Measurements from ENCODE around the gene PAN3. TPM values are rescaled to one million over a fixed set of nuclear protein-coding genes. Genes with fewer than 3 reads are reported as not detected.

PAN3 gene
- total and polyA plus RNA-seq, 2 experiments from 2014 or later: 27.4 to 58.2 TPM

DNA sequence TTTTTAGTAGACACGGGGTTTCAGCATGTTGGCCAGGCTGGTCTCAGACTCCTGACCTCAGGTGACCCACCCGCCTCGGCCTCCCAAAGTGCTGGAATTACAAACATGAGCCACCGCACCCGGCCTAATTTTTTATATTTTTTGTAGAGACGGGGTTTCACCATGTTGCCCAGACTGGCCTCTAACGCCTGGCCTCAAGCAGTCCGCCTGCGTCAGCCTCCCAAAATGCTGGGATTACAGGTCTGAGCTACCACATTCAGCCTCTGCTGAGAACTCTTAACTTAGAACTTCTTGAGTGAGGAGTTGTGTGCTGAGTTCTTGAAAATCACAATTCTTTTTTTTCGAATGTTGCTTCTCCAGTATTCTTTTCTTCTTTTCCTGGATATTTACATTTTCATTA is 112.2 kb downstream of the PAN3 start:
- no peak overlapping the region for H3K27ac Mint-ChIP-seq
- Histone ChIP-seq H3K4me2 (no peak overlapping the region), H3K79me2 (replicated peaks; ENCODE audit: insufficient read depth) (peaks cover 69% of the 10 kb centered on the region), H3K36me3 (ENCODE audit: insufficient read depth) (no peaks in the 10 kb centered on the region), H3K4me1 (ENCODE audit: insufficient read depth) (peaks cover 5% of the 10 kb centered on the region; the same call in 1 of the 2 replicates), H3K27ac (ENCODE audit: low read depth) (no peak overlapping the region), H3K4me3 (no peak overlapping the region), H3K27me3 (ENCODE audit: insufficient read depth) (no peaks in the 10 kb centered on the region), H4K20me1 (replicated peaks; ENCODE audit: insufficient read depth) (no peaks in the 10 kb centered on the region; the same call in 1 of the 2 replicates), H3F3A (replicated peaks; ENCODE audit: low read depth) (no peaks in the 10 kb centered on the region), H3K9me2 (ENCODE audit: insufficient read depth) (no peaks in the 10 kb centered on the region), H2AFZ (no peak overlapping the region)
- no peak for ATAC-seq
- H3K4me3 Mint-ChIP-seq: no peak overlapping the region
- H3K36me3 Mint-ChIP-seq (ENCODE audit: low read depth): peaks cover 20% of the 10 kb centered on the region; the same call in 2 of the 3 replicates
- TF ChIP-seq ZNF331 (CRISPR knock-in tag; IDR thresholded peaks at IDR 0.05; ENCODE audit: low read depth) (no peak), NANOG (IDR thresholded peaks at IDR 0.05; ENCODE audit: borderline replicate concordance) (no peak), POLR2AphosphoS5 (IDR thresholded peaks at IDR 0.05; ENCODE audit: low read depth) (no peak), ZNF114 (CRISPR knock-in tag; IDR thresholded peaks at IDR 0.05) (no peak), EZH2phosphoT487 (IDR thresholded peaks at IDR 0.05; ENCODE audit: unreplicated experiment) (no peak)
- TF ChIP-seq, protein P1, sequence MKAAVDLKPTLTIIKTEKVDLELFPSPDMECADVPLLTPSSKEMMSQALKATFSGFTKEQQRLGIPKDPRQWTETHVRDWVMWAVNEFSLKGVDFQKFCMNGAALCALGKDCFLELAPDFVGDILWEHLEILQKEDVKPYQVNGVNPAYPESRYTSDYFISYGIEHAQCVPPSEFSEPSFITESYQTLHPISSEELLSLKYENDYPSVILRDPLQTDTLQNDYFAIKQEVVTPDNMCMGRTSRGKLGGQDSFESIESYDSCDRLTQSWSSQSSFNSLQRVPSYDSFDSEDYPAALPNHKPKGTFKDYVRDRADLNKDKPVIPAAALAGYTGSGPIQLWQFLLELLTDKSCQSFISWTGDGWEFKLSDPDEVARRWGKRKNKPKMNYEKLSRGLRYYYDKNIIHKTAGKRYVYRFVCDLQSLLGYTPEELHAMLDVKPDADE (IDR thresholded peaks at IDR 0.05): no peak
- TF ChIP-seq, protein P2, sequence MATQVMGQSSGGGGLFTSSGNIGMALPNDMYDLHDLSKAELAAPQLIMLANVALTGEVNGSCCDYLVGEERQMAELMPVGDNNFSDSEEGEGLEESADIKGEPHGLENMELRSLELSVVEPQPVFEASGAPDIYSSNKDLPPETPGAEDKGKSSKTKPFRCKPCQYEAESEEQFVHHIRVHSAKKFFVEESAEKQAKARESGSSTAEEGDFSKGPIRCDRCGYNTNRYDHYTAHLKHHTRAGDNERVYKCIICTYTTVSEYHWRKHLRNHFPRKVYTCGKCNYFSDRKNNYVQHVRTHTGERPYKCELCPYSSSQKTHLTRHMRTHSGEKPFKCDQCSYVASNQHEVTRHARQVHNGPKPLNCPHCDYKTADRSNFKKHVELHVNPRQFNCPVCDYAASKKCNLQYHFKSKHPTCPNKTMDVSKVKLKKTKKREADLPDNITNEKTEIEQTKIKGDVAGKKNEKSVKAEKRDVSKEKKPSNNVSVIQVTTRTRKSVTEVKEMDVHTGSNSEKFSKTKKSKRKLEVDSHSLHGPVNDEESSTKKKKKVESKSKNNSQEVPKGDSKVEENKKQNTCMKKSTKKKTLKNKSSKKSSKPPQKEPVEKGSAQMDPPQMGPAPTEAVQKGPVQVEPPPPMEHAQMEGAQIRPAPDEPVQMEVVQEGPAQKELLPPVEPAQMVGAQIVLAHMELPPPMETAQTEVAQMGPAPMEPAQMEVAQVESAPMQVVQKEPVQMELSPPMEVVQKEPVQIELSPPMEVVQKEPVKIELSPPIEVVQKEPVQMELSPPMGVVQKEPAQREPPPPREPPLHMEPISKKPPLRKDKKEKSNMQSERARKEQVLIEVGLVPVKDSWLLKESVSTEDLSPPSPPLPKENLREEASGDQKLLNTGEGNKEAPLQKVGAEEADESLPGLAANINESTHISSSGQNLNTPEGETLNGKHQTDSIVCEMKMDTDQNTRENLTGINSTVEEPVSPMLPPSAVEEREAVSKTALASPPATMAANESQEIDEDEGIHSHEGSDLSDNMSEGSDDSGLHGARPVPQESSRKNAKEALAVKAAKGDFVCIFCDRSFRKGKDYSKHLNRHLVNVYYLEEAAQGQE (IDR thresholded peaks at IDR 0.05; ENCODE audit: unreplicated experiment): no peak
- TF ChIP-seq, protein P3, sequence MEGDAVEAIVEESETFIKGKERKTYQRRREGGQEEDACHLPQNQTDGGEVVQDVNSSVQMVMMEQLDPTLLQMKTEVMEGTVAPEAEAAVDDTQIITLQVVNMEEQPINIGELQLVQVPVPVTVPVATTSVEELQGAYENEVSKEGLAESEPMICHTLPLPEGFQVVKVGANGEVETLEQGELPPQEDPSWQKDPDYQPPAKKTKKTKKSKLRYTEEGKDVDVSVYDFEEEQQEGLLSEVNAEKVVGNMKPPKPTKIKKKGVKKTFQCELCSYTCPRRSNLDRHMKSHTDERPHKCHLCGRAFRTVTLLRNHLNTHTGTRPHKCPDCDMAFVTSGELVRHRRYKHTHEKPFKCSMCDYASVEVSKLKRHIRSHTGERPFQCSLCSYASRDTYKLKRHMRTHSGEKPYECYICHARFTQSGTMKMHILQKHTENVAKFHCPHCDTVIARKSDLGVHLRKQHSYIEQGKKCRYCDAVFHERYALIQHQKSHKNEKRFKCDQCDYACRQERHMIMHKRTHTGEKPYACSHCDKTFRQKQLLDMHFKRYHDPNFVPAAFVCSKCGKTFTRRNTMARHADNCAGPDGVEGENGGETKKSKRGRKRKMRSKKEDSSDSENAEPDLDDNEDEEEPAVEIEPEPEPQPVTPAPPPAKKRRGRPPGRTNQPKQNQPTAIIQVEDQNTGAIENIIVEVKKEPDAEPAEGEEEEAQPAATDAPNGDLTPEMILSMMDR (conservative IDR thresholded peaks at IDR 0.05; ENCODE audit: low read depth in 2 of 2): no peak
- peaks cover 3% of the 10 kb centered on the region for H3K27me3 Mint-ChIP-seq (ENCODE audit: insufficient read depth, low read depth, poor library complexity)
- no peaks in the 10 kb centered on the region; the same call in 2 of the 3 replicates for H3K9me3 Mint-ChIP-seq
- peaks cover 23% of the 10 kb centered on the region for H3K4me1 Mint-ChIP-seq
- no peak for DNase-seq (ENCODE audit: low spot score)

DNA sequence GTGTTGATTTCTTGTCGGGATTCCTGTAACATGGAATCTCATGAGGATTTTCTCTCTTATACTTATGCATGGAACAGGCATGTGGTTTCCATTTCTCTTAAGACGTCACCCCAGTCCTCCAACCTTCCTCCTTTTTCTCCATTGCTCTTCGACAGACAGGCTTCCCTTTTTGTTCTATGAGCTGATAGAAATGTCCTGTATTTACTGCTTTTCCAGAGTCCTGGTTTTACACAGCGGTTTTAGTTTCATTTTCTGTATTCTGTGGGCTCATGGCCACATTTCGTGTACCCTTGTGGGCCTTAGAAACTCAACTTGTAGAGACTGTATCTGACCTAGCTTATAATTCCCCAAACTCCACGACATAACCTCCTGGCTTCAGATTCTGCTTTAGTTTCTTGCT is 113.1 kb downstream of the PAN3 start:
- H2AFZ ChIP-seq: no peak overlapping the region
- H3K4me1 Mint-ChIP-seq: peaks cover 29% of the 10 kb centered on the region
- peaks cover 61% of the 10 kb centered on the region for H3K79me2 ChIP-seq (replicated peaks; ENCODE audit: insufficient read depth)
- H3K27me3 Mint-ChIP-seq (ENCODE audit: insufficient read depth, low read depth, poor library complexity): peaks cover 3% of the 10 kb centered on the region
- H3K27me3 ChIP-seq (ENCODE audit: insufficient read depth): no peaks in the 10 kb centered on the region
- H3K9me2 ChIP-seq (ENCODE audit: insufficient read depth): no peaks in the 10 kb centered on the region
- H3K4me1 ChIP-seq (ENCODE audit: insufficient read depth): peaks cover 5% of the 10 kb centered on the region; the same call in 1 of the 2 replicates
- peaks cover 3% of the 10 kb centered on the region; the same call in 1 of the 2 replicates for H3K36me3 ChIP-seq (ENCODE audit: insufficient read depth)
- H3K4me3 ChIP-seq: no peak overlapping the region
- H3K9me3 Mint-ChIP-seq: no peaks in the 10 kb centered on the region; the same call in 2 of the 3 replicates
- no peak overlapping the region for H3K27ac Mint-ChIP-seq
- H3K4me2 ChIP-seq: no peak overlapping the region
- no peaks in the 10 kb centered on the region for H3F3A ChIP-seq (replicated peaks; ENCODE audit: low read depth)
- DNase-seq (ENCODE audit: low spot score) (no peak), ATAC-seq (no peak)
- no peaks in the 10 kb centered on the region; the same call in 1 of the 2 replicates for H4K20me1 ChIP-seq (replicated peaks; ENCODE audit: insufficient read depth)
- H3K27ac ChIP-seq (ENCODE audit: low read depth): no peak overlapping the region; the same call in 1 of the 2 replicates
- no peak overlapping the region for H3K4me3 Mint-ChIP-seq
- H3K36me3 Mint-ChIP-seq (ENCODE audit: low read depth): peaks cover 23% of the 10 kb centered on the region; the same call in 2 of the 3 replicates
- no peak for TF ChIP-seq ZNF114 (CRISPR knock-in tag; IDR thresholded peaks at IDR 0.05)
- TF ChIP-seq CREB1 (CRISPR knock-in tag; IDR thresholded peaks at IDR 0.05; ENCODE audit: low read depth): no peak
- no peak for TF ChIP-seq EZH2phosphoT487 (IDR thresholded peaks at IDR 0.05; ENCODE audit: unreplicated experiment)
- no peak for TF ChIP-seq POLR2AphosphoS5 (IDR thresholded peaks at IDR 0.05; ENCODE audit: low read depth)
- TF ChIP-seq, protein P1 (IDR thresholded peaks at IDR 0.05): no peak
- no peak for TF ChIP-seq EZH2 (IDR thresholded peaks at IDR 0.05; ENCODE audit: low read depth, unreplicated experiment)
- TF ChIP-seq NANOG (IDR thresholded peaks at IDR 0.05; ENCODE audit: borderline replicate concordance): no peak

Measured in GM23338 (cell line).